GM21786 (cell line): ENCODE data around the gene CCL24.
"Not testable (repeated sequence)": the region's sequence is repeated elsewhere in the genome, so short reads cannot be mapped to it uniquely, and the experiment has no call there.

Experiments
- ATAC-seq: cut with Tn5 transposase; IDR thresholded peaks from one replicate; pipeline ENCODE4 v1.9.1; 2021; ENCODE audit not compliant: unreplicated experiment

Gene CCL24

DNA sequence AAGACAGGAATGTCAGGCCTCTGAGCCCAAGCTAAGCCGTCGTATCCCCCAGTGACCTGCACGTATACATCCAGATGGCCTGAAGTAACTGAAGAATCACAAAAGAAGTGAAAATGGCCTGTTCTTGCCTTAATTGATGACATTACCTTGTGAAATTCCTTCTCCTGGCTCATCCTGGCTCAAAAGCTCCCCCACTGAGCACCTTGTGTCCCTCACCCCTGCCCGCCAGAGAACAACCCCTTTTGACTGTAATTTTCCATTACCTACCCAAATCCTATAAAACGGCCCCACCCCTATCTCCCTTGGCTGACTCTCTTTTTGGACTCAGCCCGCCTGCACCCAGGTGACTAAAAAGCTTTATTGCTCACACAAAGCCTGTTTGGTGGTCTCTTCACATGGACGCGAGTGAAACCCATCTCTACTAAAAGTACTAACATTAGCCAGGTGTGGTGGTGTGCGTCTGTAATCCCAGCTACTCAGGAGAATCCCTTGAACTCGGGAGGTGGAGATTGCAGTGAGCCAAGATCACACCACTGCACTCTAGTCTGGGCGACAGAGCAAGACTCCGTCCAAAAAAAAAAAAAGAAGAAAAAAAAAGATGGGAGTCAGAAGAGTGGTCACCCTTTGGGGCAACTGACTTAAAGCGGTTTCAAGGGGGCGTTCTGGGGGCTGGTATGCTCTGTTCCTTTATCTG, 25.3 kb downstream of the CCL24 start:
- not testable (repeated sequence) for ATAC-seq

DNA sequence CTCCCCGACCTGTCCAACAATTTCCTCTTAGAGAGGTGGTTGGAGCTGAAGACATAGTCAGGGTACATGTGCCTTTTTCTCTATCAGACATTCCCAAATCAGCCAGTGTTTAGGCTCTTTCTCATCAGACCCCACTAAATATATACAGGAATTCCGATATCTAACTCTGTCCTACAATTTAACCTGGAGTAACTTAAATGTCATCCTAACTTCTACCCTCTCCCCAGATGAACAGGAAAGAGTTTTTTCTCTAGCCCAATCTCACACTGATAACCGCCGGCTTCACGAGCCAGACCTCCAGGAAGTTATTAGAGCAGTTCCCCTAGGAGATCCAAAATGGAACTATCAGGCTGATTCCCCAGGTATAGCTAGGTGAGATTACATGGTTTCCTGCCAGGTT, 30.5 kb downstream of the CCL24 start:
- ATAC-seq, result not testable (repeated sequence)

DNA sequence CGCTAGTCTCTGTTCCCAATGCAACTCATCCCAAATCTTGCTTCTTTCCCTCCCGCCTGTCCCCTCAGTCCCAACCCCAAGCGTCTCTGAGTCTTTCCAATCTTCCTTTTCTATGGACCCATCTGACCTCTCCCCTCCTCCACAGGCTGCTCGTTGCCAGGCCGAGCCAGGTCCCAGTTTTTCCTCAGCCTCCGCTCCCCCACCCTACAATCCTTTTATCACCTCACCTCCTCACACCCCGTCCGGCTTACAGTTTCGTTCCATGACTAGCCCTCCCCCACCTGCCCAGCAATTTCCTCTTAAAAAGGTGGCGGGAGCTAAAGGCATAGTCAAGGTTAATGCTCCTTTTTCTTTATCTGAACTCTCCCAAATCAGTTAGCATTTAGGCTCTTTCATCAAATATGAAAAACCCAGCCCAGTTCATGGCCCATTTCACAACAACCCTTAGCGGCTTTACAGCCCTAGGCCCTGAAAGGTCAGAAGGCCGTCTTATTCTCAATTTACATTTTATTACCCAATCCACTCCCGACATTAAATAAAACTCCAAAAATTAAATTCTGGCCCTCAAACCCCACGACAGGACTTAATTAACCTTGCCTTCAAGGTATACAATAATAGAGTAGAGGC, 32.8 kb downstream of the CCL24 start:
- ATAC-seq, result not testable (repeated sequence)

DNA sequence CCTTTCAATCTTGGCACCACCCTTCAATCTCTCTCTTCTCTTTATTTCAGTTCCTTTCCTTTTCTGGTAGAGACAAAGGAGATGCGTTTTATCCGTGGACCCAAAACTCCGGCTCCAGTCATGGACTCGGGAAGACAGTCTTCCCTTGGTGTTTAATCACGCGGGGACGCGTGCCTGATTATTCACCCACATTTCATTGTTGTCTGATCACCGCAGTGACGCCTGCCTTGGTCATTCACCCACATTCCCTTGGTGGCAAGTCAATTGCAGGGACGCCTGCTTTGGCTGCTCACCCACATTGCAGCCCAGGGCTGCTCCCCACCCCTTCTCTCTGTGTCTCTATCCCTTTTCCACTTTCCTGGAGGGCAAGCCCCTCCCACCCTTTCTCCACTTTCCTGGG, 34.1 kb downstream of the CCL24 start:
- ATAC-seq, result not testable (repeated sequence)

DNA sequence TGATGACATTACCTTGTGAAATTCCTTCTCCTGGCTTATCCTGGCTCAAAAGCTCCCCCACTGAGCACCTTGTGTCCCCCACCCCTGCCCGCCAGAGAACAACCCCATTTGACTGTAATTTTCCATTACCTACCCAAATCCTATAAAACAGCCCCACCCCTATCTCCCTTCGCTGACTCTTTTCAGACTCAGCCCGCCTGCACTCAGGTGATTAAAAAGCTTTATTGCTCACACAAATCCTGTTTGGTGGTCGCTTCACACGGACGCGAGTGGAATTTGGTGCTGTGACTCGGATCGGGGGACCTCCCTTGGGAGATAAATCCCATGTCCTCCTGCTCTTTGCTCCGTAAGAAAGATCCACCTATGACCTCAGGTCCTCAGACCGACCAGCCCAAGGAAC, 34.6 kb downstream of the CCL24 start:
- not testable (repeated sequence) for ATAC-seq

DNA sequence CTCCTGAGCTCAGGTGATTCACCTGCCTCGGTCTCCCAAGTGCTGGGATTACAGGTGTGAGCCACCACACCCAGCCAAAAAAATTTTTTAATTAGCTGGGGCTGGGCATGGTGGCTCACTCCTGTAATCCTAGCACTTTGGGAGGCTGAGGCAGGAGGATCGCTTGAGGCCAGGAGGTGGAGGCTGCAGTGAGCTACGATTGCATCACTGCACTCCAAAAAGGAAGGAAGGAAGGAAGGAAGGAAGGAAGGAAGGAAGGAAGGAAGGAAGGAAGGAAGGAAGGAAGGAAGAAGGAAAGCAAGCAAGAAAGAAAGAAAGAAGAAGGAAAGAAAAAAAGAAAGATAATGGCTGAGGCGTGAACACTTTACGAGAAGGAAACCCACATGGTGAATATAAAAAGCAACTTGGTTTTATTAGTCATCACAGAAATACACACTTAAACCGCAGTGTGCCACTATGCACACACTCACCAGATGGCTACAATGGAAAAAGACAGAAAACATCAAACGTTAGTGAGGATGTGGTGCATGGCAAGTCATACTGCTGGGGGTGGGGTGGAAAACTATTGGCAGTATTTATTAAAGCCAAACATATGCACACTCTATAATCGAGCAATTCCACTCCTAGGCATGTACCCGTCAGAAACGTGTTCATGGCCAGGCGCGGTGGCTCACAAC, 37.2 kb downstream of the CCL24 start:
- ATAC-seq, result no peak

DNA sequence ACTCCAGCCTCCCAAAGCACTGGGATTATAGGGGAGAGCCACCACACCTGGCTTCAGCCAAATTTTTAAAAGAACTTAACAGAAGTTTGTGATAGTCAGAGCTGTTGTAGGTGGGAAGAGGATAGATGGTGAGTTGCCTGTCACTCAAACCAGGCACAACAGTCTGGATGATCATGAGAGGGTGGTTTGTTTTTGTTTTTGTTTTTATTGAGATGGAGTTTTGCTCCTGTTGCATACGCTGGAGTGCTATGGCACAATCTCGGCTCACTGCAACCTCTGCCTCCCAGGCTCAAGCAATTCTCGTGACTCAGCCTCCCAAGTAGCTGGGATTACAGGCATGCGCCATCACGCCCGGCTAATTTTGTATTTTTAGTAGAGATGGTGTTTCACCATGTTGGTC, 39.6 kb downstream of the CCL24 start:
- not testable (repeated sequence) for ATAC-seq

DNA sequence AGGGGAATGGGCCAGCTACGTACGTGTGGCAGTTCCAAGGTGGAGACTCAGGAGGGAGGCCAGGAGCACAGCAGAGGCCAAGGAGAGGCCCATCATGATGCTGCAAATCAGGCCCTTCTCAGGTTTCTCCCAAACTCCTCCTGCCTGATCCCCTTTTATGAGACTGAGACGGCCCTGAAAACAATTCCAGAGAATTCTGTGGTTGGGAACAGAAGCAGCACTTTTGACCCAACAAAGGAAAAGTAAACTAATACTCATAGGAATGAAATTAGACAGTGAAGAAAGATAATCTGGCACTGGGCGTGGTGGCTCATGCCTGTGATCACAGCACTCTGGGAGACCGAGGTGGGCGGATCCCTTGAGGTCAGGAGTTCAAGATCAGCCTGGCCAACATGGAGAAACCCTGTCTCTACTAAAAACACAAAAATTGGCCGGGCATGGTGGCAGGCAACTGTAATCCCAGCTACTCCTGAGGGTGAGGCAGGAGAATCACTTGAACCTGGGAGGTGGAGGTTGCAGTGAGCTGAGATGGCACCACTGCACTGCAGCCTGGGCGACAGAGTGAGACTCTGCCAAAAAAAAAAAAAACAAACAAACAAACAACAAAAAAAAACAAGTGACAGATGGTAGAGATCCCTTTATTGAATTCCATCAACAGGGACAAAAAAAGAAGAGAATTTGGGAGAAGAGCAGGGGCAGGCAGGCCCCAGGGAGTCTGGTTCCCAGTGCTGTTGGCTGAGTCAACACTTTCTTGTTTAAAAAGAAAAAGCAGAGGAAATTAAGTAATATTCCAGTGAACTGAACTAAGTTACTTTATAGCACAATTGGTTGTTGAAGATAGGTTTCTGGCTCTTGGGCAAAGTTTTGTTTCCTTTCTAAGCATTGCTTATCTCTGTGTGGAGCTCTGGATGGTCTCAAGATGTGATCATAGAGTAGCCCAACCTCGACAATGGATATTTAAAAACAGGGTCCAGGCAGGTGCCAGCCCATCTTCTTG, 41.2 kb downstream of the CCL24 start, which contains the start of gene CCL26:
CCL26 (minus strand) TSS at position 131 of the 997 bp plus-strand sequence; CDS start at position 96, 35 bp downstream.
- no peak for ATAC-seq

DNA sequence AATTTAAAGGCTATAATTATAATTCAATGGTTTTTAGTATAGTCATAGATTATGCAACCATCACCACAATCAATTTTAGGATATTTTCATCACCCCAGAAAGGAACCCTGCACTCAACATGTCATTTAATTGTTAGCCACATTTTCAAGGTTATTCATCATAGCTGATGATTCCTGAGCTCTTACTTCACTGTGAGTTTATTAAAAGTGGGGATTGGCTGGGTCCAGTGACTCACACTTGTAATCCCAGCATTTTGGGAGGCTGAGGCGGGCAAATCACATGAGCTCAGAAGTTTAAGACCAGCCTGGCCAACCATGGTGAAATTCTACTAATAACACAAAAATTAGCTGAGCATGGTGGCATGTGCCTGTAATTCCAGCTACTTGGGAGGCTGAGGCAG, 42.4 kb downstream of the CCL24 start:
- ATAC-seq, result no peak

DNA sequence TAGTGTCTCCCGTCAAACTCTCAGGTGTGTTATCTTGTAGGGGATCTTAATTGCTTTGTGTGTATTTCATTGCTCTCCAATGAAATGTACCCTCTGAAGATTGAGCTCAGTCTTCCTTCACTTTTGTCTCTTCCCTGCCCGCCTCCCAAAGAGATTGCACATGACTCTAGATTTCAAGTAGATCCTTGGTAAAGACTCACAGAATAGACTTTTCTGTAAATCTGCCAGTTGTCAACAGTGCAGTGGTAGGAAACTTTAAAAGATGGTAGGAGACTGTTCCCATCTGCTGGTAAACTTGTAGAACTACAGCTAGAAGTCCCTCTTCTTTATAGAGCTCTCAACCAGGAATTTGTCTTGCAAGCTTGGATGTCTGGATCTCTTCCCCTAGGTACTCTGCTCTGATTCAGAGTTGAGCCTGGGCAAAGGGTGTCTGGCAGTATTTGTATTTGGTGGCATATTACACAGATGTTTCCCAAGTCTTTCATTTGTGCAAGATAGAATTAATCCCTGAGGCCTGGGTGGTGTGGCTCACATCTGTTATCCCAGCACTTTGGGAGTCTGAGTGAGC, 51.2 kb downstream of the CCL24 start:
- ATAC-seq, result no peak

DNA sequence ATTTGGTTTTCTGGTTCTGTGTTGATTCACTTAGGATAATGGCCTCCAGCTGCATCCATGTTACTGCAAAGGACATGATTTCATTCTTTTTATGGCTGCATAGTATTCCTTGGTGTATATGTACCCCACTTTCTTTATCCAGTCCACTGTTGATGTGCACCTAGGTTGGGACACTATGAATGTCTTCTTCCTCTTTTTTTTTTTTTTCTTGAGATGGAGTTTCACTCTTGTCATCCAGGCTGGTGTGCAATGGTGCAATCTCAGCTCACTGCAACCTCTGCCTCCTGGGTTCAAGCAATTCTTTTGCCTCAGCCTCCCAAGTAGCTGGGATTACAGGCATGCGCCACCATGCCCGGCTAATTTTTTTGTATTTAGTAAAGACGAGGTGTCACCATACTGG, 51.8 kb downstream of the CCL24 start:
- not testable (repeated sequence) for ATAC-seq
